Colonic mucosa (tissue), 4 donors: ENCODE results near the gene MRGPRD. TPM values are rescaled to one million over a fixed set of nuclear protein-coding genes. Genes with fewer than 3 reads are reported as not detected.

Experiments used
- DNase-seq: peaks from one replicate; pipeline ENCODE4 v3.0.0-alpha.2; 2020
- H3K27ac ChIP-seq: fragments of 200-600 bp; one replicate; pipeline ENCODE4 v1.8.0; 2021
- H3K27me3 ChIP-seq: fragments of 200-600 bp; one replicate; pipeline ENCODE4 v1.8.0; 2021
- H3K36me3 ChIP-seq: fragments of 200-600 bp; one replicate; pipeline ENCODE4 v1.8.0; 2021
- H3K4me1 ChIP-seq: fragments of 200-600 bp; one replicate; pipeline ENCODE4 v1.8.0; 2021; ENCODE audit warnings: mild to moderate bottlenecking
- H3K4me3 ChIP-seq: fragments of 200-600 bp; one replicate; pipeline ENCODE4 v1.8.0; 2021
- H3K9ac ChIP-seq, 2 donors: one replicate each; pipeline ENCODE4 v1.7.0; 2013; ENCODE audit warnings: control low read depth in 2 of 2, low read depth in 2 of 2, low read length in 2 of 2
- H3K9me3 ChIP-seq: fragments of 200-600 bp; one replicate; pipeline ENCODE4 v1.8.0; 2021
- CTCF ChIP-seq: fragments of 200-600 bp; IDR thresholded peaks from one replicate; pipeline ENCODE4 v1.8.0; 2022; ENCODE audit warnings: antibody characterized with exemption, mild to moderate bottlenecking
- intact Hi-C: fragments of 100-400 bp; cut with DNase I; formaldehyde crosslinking; loops from one replicate; pipeline ENCODE4 v1.14.1; 2022
- total RNA-seq, 2 donors: library from RNA; stranded (reverse); fragmentation: NEBNext Ultra II Directional in 1 of 2; extraction: Animal tissue kit (Norgen Biotek cat#: 25700) in 1 of 2; gene quantifications; one replicate each; pipeline ENCODE4 v1.2.1, GENCODE V29; 2021
- donor health status: healthy.
- donor health status: DM: no; HTN: no; CAD: no.
- donor health status: DM: no; HTN: no; CAD: no.

The MRGPRD gene
- total RNA-seq, 2 donors from 2014 or later: not detected

- no peak overlapping the region for H3K9ac ChIP-seq
- H3K4me1 ChIP-seq: peaks cover 5% of the 10 kb centered on the region
- DNase-seq: no peak
- no peak for TF ChIP-seq CTCF
- no peaks in the 10 kb centered on the region for H3K27me3 ChIP-seq
- H3K9me3 ChIP-seq: no peaks in the 10 kb centered on the region
- no peaks in the 10 kb centered on the region for H3K36me3 ChIP-seq
- no peak overlapping the region for H3K27ac ChIP-seq
- intact Hi-C loops: no loop called here
- H3K4me3 ChIP-seq: no peak overlapping the region
Observed at GRCh38 chr11:68950270-68950669, 30.5 kb downstream of the MRGPRD start.

DNA sequence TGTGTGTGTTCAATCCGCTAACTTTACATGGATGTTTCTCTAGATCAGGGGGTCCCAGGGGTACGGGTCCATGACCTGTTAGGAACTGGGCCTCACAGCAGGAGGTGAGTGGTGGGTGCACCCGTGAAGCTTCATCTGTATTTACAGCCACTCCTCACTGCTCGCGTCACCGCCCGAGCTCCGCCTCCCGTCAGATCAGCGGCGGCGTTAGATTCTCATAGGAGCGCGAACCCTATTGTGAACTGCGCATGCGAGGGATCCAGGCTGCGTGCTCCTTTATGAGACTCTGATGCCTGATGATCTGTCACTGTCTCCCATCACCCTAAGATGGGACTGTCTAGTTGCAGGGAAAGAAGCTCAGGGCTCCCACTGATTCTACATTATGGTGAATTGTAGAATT, 31.9 kb downstream of the MRGPRD start:
- no peak for TF ChIP-seq CTCF
- Histone ChIP-seq H3K27ac (no peak overlapping the region), H3K27me3 (no peaks in the 10 kb centered on the region), H3K4me3 (no peak overlapping the region), H3K9me3 (no peaks in the 10 kb centered on the region), H3K4me1 (no peaks in the 10 kb centered on the region), H3K36me3 (no peaks in the 10 kb centered on the region), H3K9ac (no peak overlapping the region)
- DNase-seq: no peak
- intact Hi-C loops: no loop called here

DNA sequence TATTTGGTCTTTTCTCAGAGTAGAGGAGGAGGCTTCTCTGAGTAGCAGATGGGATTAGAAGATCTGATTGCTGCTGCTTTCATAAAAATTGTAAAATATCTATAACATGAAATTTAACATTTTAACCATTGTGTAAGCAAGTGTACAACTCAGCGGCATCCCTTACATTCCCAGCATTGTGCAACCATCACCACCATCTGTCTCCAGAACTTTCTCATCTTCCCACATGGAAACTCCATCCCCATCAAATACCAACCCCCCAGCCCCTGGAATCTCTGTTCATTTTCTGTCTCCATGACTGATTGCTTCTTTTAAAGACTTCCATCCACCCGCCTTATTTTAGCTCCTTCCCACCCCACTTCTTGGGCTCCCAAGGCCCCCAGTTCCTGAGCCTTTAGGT, 32.3 kb downstream of the MRGPRD start:
- TF ChIP-seq CTCF: no peak
- H3K36me3 ChIP-seq: no peaks in the 10 kb centered on the region
- no peaks in the 10 kb centered on the region for H3K4me1 ChIP-seq
- intact Hi-C loops: no loop called here
- H3K9me3 ChIP-seq: no peaks in the 10 kb centered on the region
- no peak overlapping the region for H3K9ac ChIP-seq
- DNase-seq: no peak
- no peak overlapping the region for H3K27ac ChIP-seq
- H3K27me3 ChIP-seq: no peaks in the 10 kb centered on the region
- no peak overlapping the region for H3K4me3 ChIP-seq

DNA sequence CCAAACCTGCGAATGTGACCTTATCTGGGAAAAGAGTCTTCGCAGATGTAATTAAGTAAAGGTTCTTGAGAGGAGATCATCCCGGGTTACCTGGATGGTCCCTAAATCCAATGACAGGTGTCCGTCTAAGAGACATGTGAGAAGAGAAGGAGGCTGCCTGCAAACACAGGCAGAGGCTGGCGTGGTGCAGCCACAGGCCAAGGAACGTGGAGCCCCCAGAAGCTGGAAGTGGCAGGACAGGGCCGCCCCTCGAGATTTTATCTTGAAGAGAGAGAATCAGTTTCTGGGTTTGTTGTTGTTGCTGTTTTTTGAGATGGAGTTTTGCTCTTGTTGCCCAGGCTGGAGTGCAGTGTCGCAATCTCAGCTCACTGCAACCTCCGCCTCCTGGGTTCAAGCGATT, 33.6 kb downstream of the MRGPRD start:
- H3K9ac ChIP-seq: no peak overlapping the region
- no peaks in the 10 kb centered on the region for H3K27me3 ChIP-seq
- H3K27ac ChIP-seq: no peak overlapping the region
- H3K36me3 ChIP-seq: no peaks in the 10 kb centered on the region
- no peak overlapping the region for H3K4me3 ChIP-seq
- no peak for DNase-seq
- no peaks in the 10 kb centered on the region for H3K9me3 ChIP-seq
- intact Hi-C loops: no loop called here
- H3K4me1 ChIP-seq: no peaks in the 10 kb centered on the region
- TF ChIP-seq CTCF: no peak

DNA sequence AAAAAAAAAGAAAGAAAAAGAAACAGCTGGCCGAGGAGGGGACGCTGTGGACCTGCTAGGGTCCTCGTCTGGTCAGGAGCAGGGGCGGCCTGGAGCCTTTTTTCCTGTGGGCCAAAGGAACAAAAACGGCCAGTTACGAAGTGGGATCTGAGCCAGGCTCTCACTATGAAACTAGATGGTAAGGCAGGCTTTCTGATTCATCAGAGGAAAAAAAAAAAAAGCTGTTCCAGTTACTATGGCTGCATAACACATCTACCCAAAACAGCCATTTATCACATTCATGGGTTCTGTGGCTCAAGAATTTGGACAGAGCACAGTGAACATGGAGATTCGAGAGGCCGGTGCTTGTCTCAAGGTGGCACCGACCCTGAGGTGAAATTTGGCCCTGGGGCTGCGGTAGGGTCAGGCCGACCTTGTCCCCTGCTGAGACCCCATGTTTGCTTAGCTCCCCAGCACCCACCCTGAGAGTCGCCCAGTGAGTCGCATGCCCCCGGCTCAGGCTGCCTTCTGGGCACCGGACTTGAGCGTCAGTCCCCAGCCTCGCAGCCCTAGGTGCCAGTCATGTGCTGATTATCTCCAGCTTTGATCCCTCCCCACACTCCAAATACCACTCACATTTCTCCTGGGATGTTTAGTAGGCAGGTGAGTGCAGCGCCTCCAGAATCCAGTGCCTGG, 34.2 kb downstream of the MRGPRD start:
- no peaks in the 10 kb centered on the region for H3K4me1 ChIP-seq
- intact Hi-C loops: no loop called here
- H3K27ac ChIP-seq: no peak overlapping the region
- TF ChIP-seq CTCF: no peak
- no peak overlapping the region for H3K9ac ChIP-seq
- no peak for DNase-seq
- H3K4me3 ChIP-seq: no peak overlapping the region
- H3K36me3 ChIP-seq: no peaks in the 10 kb centered on the region
- H3K9me3 ChIP-seq: no peaks in the 10 kb centered on the region
- H3K27me3 ChIP-seq: no peaks in the 10 kb centered on the region
